Retina (tissue), 1 donor: Measurements from ENCODE around the gene NFILZ.
A peak's percentile ranks its signal among the peaks of the same experiment; 100 is the strongest.

Source experiments
- DNase-seq: peaks from one replicate; pipeline ENCODE4 v3.0.0-alpha.2; 2016

The NFILZ gene

GRCh38 chr19:8642561-8642960 lies 12.1 kb downstream of the NFILZ start:
- DNase-seq = no peak

- no peak for DNase-seq
Observed at GRCh38 chr19:8643860-8644653, 13.6 kb downstream of the NFILZ start.

GRCh38 chr19:8648240-8648639 lies 17.8 kb downstream of the NFILZ start:
- no peak for DNase-seq

GRCh38 chr19:8654591-8655339 lies 24.3 kb downstream of the NFILZ start:
- DNase-seq = peak; percentile 73

GRCh38 chr19:8655340-8655709 lies 24.9 kb downstream of the NFILZ start:
- no peak for DNase-seq

- DNase-seq = no peak
Observed at GRCh38 chr19:8657869-8658268, 27.4 kb downstream of the NFILZ start.

GRCh38 chr19:8659905-8660304 lies 29.5 kb downstream of the NFILZ start:
- no peak for DNase-seq

GRCh38 chr19:8662263-8662662 lies 31.8 kb downstream of the NFILZ start:
- DNase-seq = no peak

- no peak for DNase-seq
Observed at GRCh38 chr19:8663920-8664670, 33.7 kb downstream of the NFILZ start.

GRCh38 chr19:8664671-8665057 lies 34.2 kb downstream of the NFILZ start:
- DNase-seq = no peak

GRCh38 chr19:8665468-8666213 lies 35.2 kb downstream of the NFILZ start:
- no peak for DNase-seq

GRCh38 chr19:8666814-8667405 lies 36.5 kb downstream of the NFILZ start:
- no peak for DNase-seq

- no peak for DNase-seq
Observed at GRCh38 chr19:8673276-8673891, 43.0 kb downstream of the NFILZ start.

- DNase-seq = no peak
Observed at GRCh38 chr19:8675066-8675465, 44.6 kb downstream of the NFILZ start.

GRCh38 chr19:8678244-8678807 lies 47.9 kb downstream of the NFILZ start:
- DNase-seq = no peak
